Panc1 (cell line): ENCODE data around the gene BCORL1. TPM values are rescaled to one million over a fixed set of nuclear protein-coding genes. Genes with fewer than 3 reads are reported as not detected.
A peak's percentile ranks its signal among the peaks of the same experiment; 100 is the strongest.

ENCODE experiments used
- ATAC-seq: fragments of 200-7000 bp; cut with Tn5 transposase; 2 replicates; pipeline ENCODE4 v1.9.1; 2020; ENCODE audit warnings: mild to moderate bottlenecking, moderate library complexity
- BruUV-seq: library from RNA; stranded (reverse); fragments of 400-500 nt; replicated peaks from 2 replicates; lab custom pipeline; 2021; lab: Mats Ljungman, UMichigan
- CTCF ChIA-PET: fragments of 300-600 bp; sonication (Branson Sonifier 250); formaldehyde crosslinking; loops from one replicate; lab custom pipeline; 2022; ENCODE audit warnings: antibody characterized with exemption; lab: Charles Lee
- POLR2A ChIA-PET: fragments of 300-600 bp; sonication (Branson Sonifier 250); formaldehyde crosslinking; loops from one replicate; lab custom pipeline; 2022; ENCODE audit warnings: antibody characterized with exemption; lab: Charles Lee
- DNase-seq: peaks from one replicate; pipeline ENCODE4 v3.0.0-alpha.2; 2010; ENCODE audit warnings: low read depth, low spot score
- H3K27ac ChIP-seq: 2 replicates; pipeline ENCODE4 v1.5.1; 2011; ENCODE audit warnings: mild to moderate bottlenecking, low read length, inconsistent platforms
- H3K27me3 ChIP-seq: fragments of 200-500 bp; sonication (Bioruptor generic); 2 replicates; pipeline ENCODE4 v1.6.0; 2014; ENCODE audit warnings: low read length, inconsistent platforms; ENCODE audit not compliant: control insufficient read depth, insufficient read depth
- H3K36me3 ChIP-seq: fragments of 200-500 bp; sonication (Bioruptor generic); 2 replicates; pipeline ENCODE4 v1.5.1; 2014; ENCODE audit warnings: inconsistent platforms, mild to moderate bottlenecking, low read length, moderate library complexity; ENCODE audit not compliant: control insufficient read depth, insufficient read depth
- H3K4me1 ChIP-seq: 2 replicates; pipeline ENCODE4 v1.5.1; 2011; ENCODE audit warnings: inconsistent platforms, mild to moderate bottlenecking, low read length, moderate library complexity; ENCODE audit not compliant: control insufficient read depth, insufficient read depth
- H3K4me3 ChIP-seq, 2 experiments: 2 replicates each; pipeline ENCODE4 v1.5.1; 2011 to 2012; ENCODE audit warnings: low read depth in 2 of 2, low read length in 2 of 2, mild to moderate bottlenecking in 2 of 2, inconsistent platforms in 1 of 2, moderate library complexity in 1 of 2
- H3K9me3 ChIP-seq: fragments of 200-500 bp; sonication (Bioruptor generic); 2 replicates; pipeline ENCODE4 v1.5.1; 2014; ENCODE audit warnings: low read depth, mild to moderate bottlenecking, inconsistent platforms, low read length, moderate library complexity; ENCODE audit not compliant: control insufficient read depth, insufficient read depth
- POLR2AphosphoS5 ChIP-seq: IDR thresholded peaks from 2 replicates; pipeline ENCODE4 v1.6.1; 2012; ENCODE audit warnings: mild to moderate bottlenecking, low read depth, low read length, moderate library complexity
- SIN3A ChIP-seq: IDR thresholded peaks from 2 replicates; pipeline ENCODE4 v1.6.1; 2012; ENCODE audit warnings: low read depth, mild to moderate bottlenecking, low read length, moderate library complexity, borderline replicate concordance; ENCODE audit not compliant: insufficient read depth
- TCF7L2 ChIP-seq: IDR thresholded peaks from 2 replicates; pipeline ENCODE4 v1.6.1; 2011; ENCODE audit warnings: mild to moderate bottlenecking, low read depth, low read length, inconsistent platforms
- in situ Hi-C: cut with HindIII; loops from 2 replicates; pipeline ENCODE4 v1.10.0; 2016; ENCODE audit warnings: low sequenced_read_pairs, low pct_unique_long_range_greater_than_20kb
- intact Hi-C: fragments of 100-400 bp; cut with micrococcal nuclease; formaldehyde crosslinking; loops from one replicate; pipeline ENCODE4 v1.10.0; 2022; ENCODE audit not compliant: unreplicated experiment
- total RNA-seq: library from RNA; stranded (reverse); gene quantifications from one replicate; pipeline ENCODE4 v1.2.1, GENCODE V29; 2021; ENCODE audit not compliant: unreplicated experiment
- TF ChIP-seq, protein P1 (sequence below): fragments of 450-650 bp; IDR thresholded peaks from 2 replicates; pipeline ENCODE4 v1.5.1; 2017; ENCODE audit warnings: mild to moderate bottlenecking
- TF ChIP-seq, protein P2 (sequence below), 2 experiments: IDR thresholded peaks; 2 replicates each; pipeline ENCODE4 v1.6.1; 2011 to 2012; ENCODE audit warnings: low read depth in 2 of 2, control low read depth in 1 of 2, low read length in 1 of 2, mild to moderate bottlenecking in 1 of 2, moderate library complexity in 1 of 2; ENCODE audit not compliant: insufficient read depth in 1 of 2

The BCORL1 gene
- total RNA-seq, 1 experiment from 2014 or later = 67.4 TPM

DNA sequence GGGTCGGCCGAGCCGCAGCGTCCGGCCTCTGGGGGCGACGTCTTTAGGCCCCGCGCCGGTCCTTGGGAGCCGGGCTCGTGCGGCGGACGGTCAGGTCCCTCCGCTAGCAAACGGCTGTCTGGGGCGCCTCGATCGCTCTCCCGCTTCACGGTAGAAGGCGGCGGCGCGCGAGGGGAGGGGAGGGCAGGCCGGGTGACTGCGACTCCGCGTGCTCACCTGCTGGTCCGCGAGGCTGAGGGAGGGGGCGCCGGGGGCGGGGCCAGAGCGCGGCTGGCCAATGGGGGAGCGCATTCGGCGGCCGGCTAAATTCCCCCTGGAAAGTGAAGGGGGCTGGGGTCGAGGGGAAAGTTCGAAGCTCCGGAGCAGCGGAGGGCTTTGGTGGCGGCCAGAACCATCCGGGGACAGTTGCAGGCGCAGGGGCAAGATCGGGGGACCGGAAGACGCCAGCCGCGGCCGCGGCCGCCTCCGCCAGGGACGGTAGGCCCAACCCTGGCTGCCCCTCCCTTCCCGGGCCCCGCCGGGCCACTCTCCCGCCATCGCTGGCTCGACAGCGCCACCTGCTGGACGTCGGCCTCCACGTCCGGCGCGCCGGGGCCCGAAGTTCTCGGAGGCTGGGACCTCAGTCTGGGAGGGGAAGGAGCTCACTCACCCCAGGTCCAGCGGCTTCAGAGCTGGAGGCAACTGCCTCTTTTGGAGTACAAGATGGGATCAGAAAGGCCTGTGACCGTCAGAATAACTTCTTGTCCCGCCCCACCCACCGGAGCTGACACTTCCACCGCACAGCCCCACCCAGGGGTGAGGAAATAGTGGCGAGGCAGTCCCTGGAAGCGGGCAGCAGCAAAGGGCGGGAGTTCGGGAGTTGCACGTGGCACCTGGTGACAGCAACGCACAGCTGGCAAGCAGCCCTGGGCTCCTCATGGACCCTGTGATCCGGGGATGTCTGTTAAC is 78.0 kb downstream of the BCORL1 start:
- no peaks in the 10 kb centered on the region for H3K27me3 ChIP-seq
- H3K4me1 ChIP-seq = peaks cover 4% of the 10 kb centered on the region; the same call in 1 of the 2 replicates
- no TSS peak for BruUV-seq
- H3K4me3 ChIP-seq = peak overlapping the region; percentile 47 to 59
- CTCF ChIA-PET = interaction anchor here (0.5 to 2.3 kb wide), 20 partner anchors 9 to 539 kb away, joined by 3 to 14 read pairs (median 4); no protein-coding TSS in a partner anchor
- in situ Hi-C loops (no loop called here), intact Hi-C loops (loop anchor here (5.0 kb wide), 1 partner anchor 133 kb away; no protein-coding TSS in a partner anchor)
- no peaks in the 10 kb centered on the region for H3K36me3 ChIP-seq
- DNase-seq = peak; percentile 45
- peak; percentile 59 for TF ChIP-seq POLR2AphosphoS5
- TF ChIP-seq, protein P1, sequence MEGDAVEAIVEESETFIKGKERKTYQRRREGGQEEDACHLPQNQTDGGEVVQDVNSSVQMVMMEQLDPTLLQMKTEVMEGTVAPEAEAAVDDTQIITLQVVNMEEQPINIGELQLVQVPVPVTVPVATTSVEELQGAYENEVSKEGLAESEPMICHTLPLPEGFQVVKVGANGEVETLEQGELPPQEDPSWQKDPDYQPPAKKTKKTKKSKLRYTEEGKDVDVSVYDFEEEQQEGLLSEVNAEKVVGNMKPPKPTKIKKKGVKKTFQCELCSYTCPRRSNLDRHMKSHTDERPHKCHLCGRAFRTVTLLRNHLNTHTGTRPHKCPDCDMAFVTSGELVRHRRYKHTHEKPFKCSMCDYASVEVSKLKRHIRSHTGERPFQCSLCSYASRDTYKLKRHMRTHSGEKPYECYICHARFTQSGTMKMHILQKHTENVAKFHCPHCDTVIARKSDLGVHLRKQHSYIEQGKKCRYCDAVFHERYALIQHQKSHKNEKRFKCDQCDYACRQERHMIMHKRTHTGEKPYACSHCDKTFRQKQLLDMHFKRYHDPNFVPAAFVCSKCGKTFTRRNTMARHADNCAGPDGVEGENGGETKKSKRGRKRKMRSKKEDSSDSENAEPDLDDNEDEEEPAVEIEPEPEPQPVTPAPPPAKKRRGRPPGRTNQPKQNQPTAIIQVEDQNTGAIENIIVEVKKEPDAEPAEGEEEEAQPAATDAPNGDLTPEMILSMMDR = no peak
- TF ChIP-seq SIN3A = peak; percentile 54; the same call in 1 of the 2 replicates
- TF ChIP-seq TCF7L2 = no peak
- TF ChIP-seq, protein P2, sequence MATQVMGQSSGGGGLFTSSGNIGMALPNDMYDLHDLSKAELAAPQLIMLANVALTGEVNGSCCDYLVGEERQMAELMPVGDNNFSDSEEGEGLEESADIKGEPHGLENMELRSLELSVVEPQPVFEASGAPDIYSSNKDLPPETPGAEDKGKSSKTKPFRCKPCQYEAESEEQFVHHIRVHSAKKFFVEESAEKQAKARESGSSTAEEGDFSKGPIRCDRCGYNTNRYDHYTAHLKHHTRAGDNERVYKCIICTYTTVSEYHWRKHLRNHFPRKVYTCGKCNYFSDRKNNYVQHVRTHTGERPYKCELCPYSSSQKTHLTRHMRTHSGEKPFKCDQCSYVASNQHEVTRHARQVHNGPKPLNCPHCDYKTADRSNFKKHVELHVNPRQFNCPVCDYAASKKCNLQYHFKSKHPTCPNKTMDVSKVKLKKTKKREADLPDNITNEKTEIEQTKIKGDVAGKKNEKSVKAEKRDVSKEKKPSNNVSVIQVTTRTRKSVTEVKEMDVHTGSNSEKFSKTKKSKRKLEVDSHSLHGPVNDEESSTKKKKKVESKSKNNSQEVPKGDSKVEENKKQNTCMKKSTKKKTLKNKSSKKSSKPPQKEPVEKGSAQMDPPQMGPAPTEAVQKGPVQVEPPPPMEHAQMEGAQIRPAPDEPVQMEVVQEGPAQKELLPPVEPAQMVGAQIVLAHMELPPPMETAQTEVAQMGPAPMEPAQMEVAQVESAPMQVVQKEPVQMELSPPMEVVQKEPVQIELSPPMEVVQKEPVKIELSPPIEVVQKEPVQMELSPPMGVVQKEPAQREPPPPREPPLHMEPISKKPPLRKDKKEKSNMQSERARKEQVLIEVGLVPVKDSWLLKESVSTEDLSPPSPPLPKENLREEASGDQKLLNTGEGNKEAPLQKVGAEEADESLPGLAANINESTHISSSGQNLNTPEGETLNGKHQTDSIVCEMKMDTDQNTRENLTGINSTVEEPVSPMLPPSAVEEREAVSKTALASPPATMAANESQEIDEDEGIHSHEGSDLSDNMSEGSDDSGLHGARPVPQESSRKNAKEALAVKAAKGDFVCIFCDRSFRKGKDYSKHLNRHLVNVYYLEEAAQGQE (IDR thresholded peaks at IDR 0.05; ENCODE audit: insufficient read depth in 1 of 2, low read depth in 2 of 2, low read length in 1 of 2) = no peak
- peak; percentile 93 for ATAC-seq
- POLR2A ChIA-PET = interaction anchor here (0.7 kb wide), 2 partner anchors 76 to 100 kb away, joined by 3 to 4 read pairs; no protein-coding TSS in a partner anchor
- peak overlapping the region; percentile 79 for H3K27ac ChIP-seq
- no peaks in the 10 kb centered on the region for H3K9me3 ChIP-seq

DNA sequence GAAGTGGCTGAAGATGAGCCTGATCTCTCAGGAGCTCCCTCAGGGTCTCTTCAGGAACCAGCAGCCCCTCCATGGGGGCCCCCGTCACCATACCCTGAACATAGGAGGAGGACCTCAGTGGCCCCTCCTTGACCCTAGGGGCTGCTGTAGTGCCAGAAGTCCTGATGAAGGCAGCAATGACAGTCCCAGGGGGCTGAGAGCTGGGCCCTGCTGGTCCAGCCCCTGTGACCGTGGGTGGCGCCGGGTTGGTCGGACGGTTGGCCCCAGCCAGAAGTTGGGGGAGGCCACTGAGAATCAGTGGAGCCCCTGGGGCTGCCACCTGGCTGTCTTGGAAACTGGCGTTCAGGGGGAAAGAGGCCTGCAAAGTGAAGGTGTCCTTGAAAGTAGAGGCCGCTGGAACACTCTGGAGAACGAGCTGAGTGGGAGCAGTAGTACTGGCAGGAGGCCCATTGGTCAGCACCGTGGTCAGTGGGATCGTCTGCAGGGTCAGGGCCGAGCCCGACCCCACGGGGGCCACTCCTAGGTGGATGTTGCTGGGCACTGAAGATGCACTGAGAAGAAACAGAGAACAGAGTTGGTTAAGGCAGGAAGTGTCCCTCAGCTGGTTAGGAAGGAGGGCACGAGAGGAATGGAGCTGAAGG is 84.7 kb downstream of the BCORL1 start:
- Histone ChIP-seq H3K4me1 (no peaks in the 10 kb centered on the region), H3K27ac (no peak overlapping the region), H3K27me3 (no peaks in the 10 kb centered on the region), H3K9me3 (no peaks in the 10 kb centered on the region), H3K36me3 (no peaks in the 10 kb centered on the region; the same call in 1 of the 2 replicates), H3K4me3 (no peak overlapping the region)
- DNase-seq (no peak), ATAC-seq (no peak)
- in situ Hi-C loops (no loop called here), intact Hi-C loops (no loop called here)
- ChIA-PET CTCF (interaction anchor here (0.6 kb wide), 1 partner anchor 38 kb away, joined by 3 read pairs; no protein-coding TSS in a partner anchor), POLR2A (no interaction called here)
- TF ChIP-seq, protein P1 = no peak
- TF ChIP-seq POLR2AphosphoS5 = no peak
- TF ChIP-seq, protein P2 (IDR thresholded peaks at IDR 0.05; ENCODE audit: insufficient read depth in 1 of 2, low read depth in 2 of 2, low read length in 1 of 2) = no peak
- no TSS peak for BruUV-seq
